Mesendoderm (in vitro differentiated cells): ENCODE data around the gene ENO1. TPM values are rescaled to one million over a fixed set of nuclear protein-coding genes. Genes with fewer than 3 reads are reported as not detected.

Experiments used
- DNase-seq: peaks from one replicate; pipeline ENCODE4 v3.0.0; 2013
- H2AK5ac ChIP-seq: 2 replicates; pipeline ENCODE4 v1.6.1; 2013; ENCODE audit warnings: low read length, inconsistent platforms
- H2BK120ac ChIP-seq: 2 replicates; pipeline ENCODE4 v1.6.1; 2013; ENCODE audit warnings: low read depth, mild to moderate bottlenecking, low read length, moderate library complexity, mixed read lengths
- H2BK15ac ChIP-seq: replicated peaks from 2 replicates; pipeline ENCODE4 v1.6.1; 2013; ENCODE audit warnings: low read depth, mild to moderate bottlenecking, moderate library complexity
- H2BK5ac ChIP-seq: 2 replicates; pipeline ENCODE4 v1.6.1; 2013; ENCODE audit warnings: low read length, inconsistent platforms
- H3K18ac ChIP-seq: 2 replicates; pipeline ENCODE4 v1.6.1; 2013; ENCODE audit warnings: mild to moderate bottlenecking, low read length, mixed read lengths
- H3K23ac ChIP-seq: one replicate; pipeline ENCODE4 v1.6.1; 2013; ENCODE audit warnings: low read length
- H3K27ac ChIP-seq: 2 replicates; pipeline ENCODE4 v1.5.1; 2013; ENCODE audit warnings: low read depth, mild to moderate bottlenecking, inconsistent platforms, low read length, moderate library complexity
- H3K27me3 ChIP-seq: 2 replicates; pipeline ENCODE4 v1.6.1; 2013; ENCODE audit warnings: low read length, control low read depth, mild to moderate bottlenecking, inconsistent platforms; ENCODE audit not compliant: insufficient read depth, poor library complexity
- H3K36me3 ChIP-seq: 2 replicates; pipeline ENCODE4 v1.6.1; 2013; ENCODE audit warnings: low read length, inconsistent platforms; ENCODE audit not compliant: control insufficient read depth, insufficient read depth
- H3K4ac ChIP-seq: one replicate; pipeline ENCODE4 v1.6.1; 2013; ENCODE audit warnings: low read depth, mild to moderate bottlenecking, low read length, moderate library complexity
- H3K4me1 ChIP-seq: 2 replicates; pipeline ENCODE4 v1.6.1; 2013; ENCODE audit warnings: low read depth, low read length, inconsistent platforms; ENCODE audit not compliant: control insufficient read depth
- H3K4me2 ChIP-seq: 2 replicates; pipeline ENCODE4 v1.6.1; 2013; ENCODE audit warnings: low read length
- H3K4me3 ChIP-seq: 2 replicates; pipeline ENCODE4 v1.5.1; 2013; ENCODE audit warnings: mild to moderate bottlenecking, low read length
- H3K56ac ChIP-seq: one replicate; pipeline ENCODE4 v1.6.1; 2013; ENCODE audit warnings: low read length
- H3K79me1 ChIP-seq: 2 replicates; pipeline ENCODE4 v1.6.1; 2013; ENCODE audit warnings: low read length, inconsistent platforms
- H3K79me2 ChIP-seq: 2 replicates; pipeline ENCODE4 v1.6.1; 2013; ENCODE audit warnings: mild to moderate bottlenecking, low read length; ENCODE audit not compliant: control insufficient read depth, insufficient read depth
- H3K9ac ChIP-seq: 2 replicates; pipeline ENCODE4 v1.6.1; 2013; ENCODE audit warnings: low read length, inconsistent platforms
- H4K5ac ChIP-seq: one replicate; pipeline ENCODE4 v1.6.1; 2013; ENCODE audit warnings: low read length
- H4K8ac ChIP-seq: one replicate; pipeline ENCODE4 v1.6.1; 2013; ENCODE audit warnings: low read depth, mild to moderate bottlenecking, control low read depth, low read length, moderate library complexity
- WGBS: extraction: QIAGEN DNeasy Blood & Tissue Kit; methylation state at CpG from one replicate; pipeline ENCODE4 v1.1.7; 2013; ENCODE audit warnings: low lambda C conversion rate, missing lambda C conversion rate; ENCODE audit not compliant: insufficient coverage; ENCODE audit errors: extremely low coverage; 5-methylcytosine and 5-hydroxymethylcytosine counted together
- small RNA-seq: library from polyadenylated mRNA; stranded (forward); fragments of <200 nt; extraction: miRNeasy Mini kit (QIAGEN cat#:217004); gene quantifications from one replicate; pipeline ENCODE3, GENCODE V24; 2013; ENCODE audit not compliant: insufficient read depth

Gene ENO1

GRCh38 chr1:8813016-8813763, 65.3 kb downstream of the ENO1 start:
- H3K23ac ChIP-seq = no peak overlapping the region
- no peaks in the 10 kb centered on the region for H3K36me3 ChIP-seq
- no peak overlapping the region for H3K18ac ChIP-seq
- H3K56ac ChIP-seq = no peak overlapping the region
- H4K8ac ChIP-seq = no peak overlapping the region
- H3K4me3 ChIP-seq = no peak overlapping the region
- H2BK5ac ChIP-seq = no peak overlapping the region
- DNase-seq = no peak
- WGBS = no CpG with 5 or more reads among the region's 6 CpGs
- H2BK15ac ChIP-seq = no peak overlapping the region
- H2BK120ac ChIP-seq = no peak overlapping the region
- no peak overlapping the region for H2AK5ac ChIP-seq
- H4K5ac ChIP-seq = no peak overlapping the region
- peaks cover 56% of the 10 kb centered on the region for H3K79me2 ChIP-seq
- no peak overlapping the region for H3K4me2 ChIP-seq
- H3K27me3 ChIP-seq = no peaks in the 10 kb centered on the region
- peaks cover 13% of the 10 kb centered on the region for H3K79me1 ChIP-seq
- H3K27ac ChIP-seq = no peak overlapping the region
- H3K4me1 ChIP-seq = peaks cover 5% of the 10 kb centered on the region
- H3K9ac ChIP-seq = no peak overlapping the region
- no peak overlapping the region for H3K4ac ChIP-seq

DNA sequence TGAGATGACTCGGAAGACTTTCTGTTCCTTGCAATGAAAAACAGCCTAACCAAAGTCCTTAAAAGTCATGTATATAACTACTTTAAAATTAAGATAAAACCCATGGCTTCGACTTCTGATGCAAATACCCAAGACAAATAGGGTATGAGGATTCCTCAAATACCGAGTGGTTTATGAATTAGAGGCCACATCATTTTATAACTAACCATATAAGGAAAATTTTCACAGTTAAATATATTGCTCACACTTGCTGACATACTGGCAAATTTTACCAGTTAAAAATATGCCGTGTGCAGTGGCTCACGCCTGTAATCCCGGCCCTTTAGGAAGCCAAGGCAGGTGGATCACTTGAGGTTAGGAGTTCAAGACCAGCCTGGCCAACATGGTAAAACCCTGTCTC, 66.4 kb downstream of the ENO1 start:
- no peak for DNase-seq
- no peak overlapping the region for H3K23ac ChIP-seq
- no peak overlapping the region for H3K4ac ChIP-seq
- no peak overlapping the region for H3K56ac ChIP-seq
- no peaks in the 10 kb centered on the region for H3K27me3 ChIP-seq
- no peak overlapping the region for H3K4me3 ChIP-seq
- H3K18ac ChIP-seq = no peak overlapping the region
- no peak overlapping the region for H2BK15ac ChIP-seq
- WGBS = no CpG with 5 or more reads among the region's 6 CpGs
- H4K8ac ChIP-seq = no peak overlapping the region
- no peak overlapping the region for H2AK5ac ChIP-seq
- H3K27ac ChIP-seq = no peak overlapping the region
- peaks cover 5% of the 10 kb centered on the region for H3K4me1 ChIP-seq
- no peak overlapping the region for H2BK5ac ChIP-seq
- H3K79me1 ChIP-seq = peaks cover 13% of the 10 kb centered on the region
- peaks cover 59% of the 10 kb centered on the region for H3K79me2 ChIP-seq
- no peak overlapping the region for H2BK120ac ChIP-seq
- no peak overlapping the region for H3K9ac ChIP-seq
- H4K5ac ChIP-seq = no peak overlapping the region
- no peaks in the 10 kb centered on the region for H3K36me3 ChIP-seq
- H3K4me2 ChIP-seq = no peak overlapping the region

Small RNA genes within 50 kb of the gene (small RNA-seq; reads per million reads assigned to genes)
- gene AL139415.2 = not detected
- 1.6 reads per million for gene MIR6728
- gene RNU6-304P = not detected
